Endothelial cell of umbilical vein (primary cell): ENCODE data around the gene CKMT1B.
"Not testable (repeated sequence)": the region's sequence is repeated elsewhere in the genome, so short reads cannot be mapped to it uniquely, and the experiment has no call there.

Source experiments
- CTCF ChIP-seq, 2 donors: IDR thresholded peaks; 1 replicate in 1 of 2; 2 replicates in 1 of 2; pipeline ENCODE4 v1.5.1; 2011; ENCODE audit warnings: low read length in 2 of 2, mild to moderate bottlenecking in 2 of 2, moderate library complexity in 2 of 2, control low read depth in 1 of 2, inconsistent platforms in 1 of 2, low read depth in 1 of 2; ENCODE audit not compliant: insufficient read depth in 1 of 2; ENCODE audit errors: extremely low read depth in 1 of 2
- EZH2 ChIP-seq: IDR thresholded peaks from 2 replicates; pipeline ENCODE4 v1.6.1; 2012; ENCODE audit warnings: borderline replicate concordance, low read depth, mild to moderate bottlenecking, moderate library complexity, low read length, inconsistent platforms; ENCODE audit not compliant: severe bottlenecking
- POLR2AphosphoS5 ChIP-seq: IDR thresholded peaks from 2 replicates; pipeline ENCODE4 v1.6.1; 2012; ENCODE audit warnings: low read depth, mild to moderate bottlenecking, control low read depth, low read length, moderate library complexity; ENCODE audit not compliant: insufficient read depth

GRCh38 chr15:43589778-43590466 is 3.9 kb upstream of the CKMT1B start, which contains the start of gene PPIP5K1:
- TF ChIP-seq POLR2AphosphoS5; EZH2; CTCF (IDR thresholded peaks at IDR 0.05; ENCODE audit: extremely low read depth in 1 of 2, insufficient read depth in 1 of 2, low read depth in 1 of 2, low read length in 2 of 2): not testable (repeated sequence)
